Measurements from ENCODE around the gene CD226. TPM values are rescaled to one million over a fixed set of nuclear protein-coding genes. Genes with fewer than 3 reads are reported as not detected.
A peak's percentile ranks its signal among the peaks of the same experiment; 100 is the strongest.
"Not testable (repeated sequence)": the region's sequence is repeated elsewhere in the genome, so short reads cannot be mapped to it uniquely, and the experiment has no call there.

The CD226 gene
- total RNA-seq, 3 donors from 2014 or later, result 129 to 168 (median 129) TPM

- DNase-seq (no peak), ATAC-seq (peak in 1 of 2 donors; percentile 33)
- Mint-ChIP-seq H3K27me3 (ENCODE audit: low read depth) (no peaks in the 10 kb centered on the region), H3K36me3 (ENCODE audit: insufficient read depth) (peaks cover 37% of the 10 kb centered on the region), H3K4me1 (ENCODE audit: low read depth) (peaks cover 64% of the 10 kb centered on the region), H3K4me3 (no peak overlapping the region), H3K9me3 (no peaks in the 10 kb centered on the region)
Measured at GRCh38 chr18:69882965-69883668, 64.6 kb downstream of the CD226 start.

GRCh38 chr18:69880083-69880482 is 67.6 kb downstream of the CD226 start:
- Mint-ChIP-seq H3K27me3 (ENCODE audit: low read depth) (no peaks in the 10 kb centered on the region), H3K36me3 (ENCODE audit: insufficient read depth) (peaks cover 35% of the 10 kb centered on the region), H3K4me3 (no peak overlapping the region)

GRCh38 chr18:69879051-69879450 is 68.6 kb downstream of the CD226 start:
- Mint-ChIP-seq H3K36me3 (ENCODE audit: insufficient read depth) (peaks cover 37% of the 10 kb centered on the region), H3K4me1 (ENCODE audit: low read depth) (peaks cover 51% of the 10 kb centered on the region)
- ATAC-seq; DNase-seq; H3K4me3 Mint-ChIP-seq; H3K27me3 Mint-ChIP-seq (ENCODE audit: low read depth); H3K9me3 Mint-ChIP-seq: not testable (repeated sequence)

More at GRCh38 chr18:69880083-69880482, 67.6 kb downstream of the CD226 start:
- DNase-seq, result no peak
- ATAC-seq, result no peak
- Mint-ChIP-seq H3K9me3 (no peaks in the 10 kb centered on the region), H3K4me1 (ENCODE audit: low read depth) (peaks cover 53% of the 10 kb centered on the region)

GRCh38 chr18:69878213-69878933 is 69.3 kb downstream of the CD226 start:
- no peak for DNase-seq
- no peaks in the 10 kb centered on the region for H3K27me3 Mint-ChIP-seq (ENCODE audit: low read depth)
- H3K36me3 Mint-ChIP-seq (ENCODE audit: insufficient read depth), result peaks cover 38% of the 10 kb centered on the region
- ATAC-seq, result no peak
- H3K9me3 Mint-ChIP-seq, result no peaks in the 10 kb centered on the region
- H3K4me1 Mint-ChIP-seq (ENCODE audit: low read depth), result peaks cover 47% of the 10 kb centered on the region
- no peak overlapping the region for H3K4me3 Mint-ChIP-seq

- peak in 1 of 2 donors; percentile 18 for ATAC-seq
- H3K4me1 Mint-ChIP-seq (ENCODE audit: low read depth), result peaks cover 43% of the 10 kb centered on the region
- no peaks in the 10 kb centered on the region for H3K27me3 Mint-ChIP-seq (ENCODE audit: low read depth)
- H3K4me3 Mint-ChIP-seq, result no peak overlapping the region
- DNase-seq, result no peak
- H3K36me3 Mint-ChIP-seq (ENCODE audit: insufficient read depth), result peaks cover 43% of the 10 kb centered on the region
- H3K9me3 Mint-ChIP-seq, result no peaks in the 10 kb centered on the region
Measured at GRCh38 chr18:69876490-69876889, 71.2 kb downstream of the CD226 start.

GRCh38 chr18:69874058-69874457 is 73.6 kb downstream of the CD226 start:
- H3K9me3 Mint-ChIP-seq, result no peaks in the 10 kb centered on the region
- H3K4me1 Mint-ChIP-seq (ENCODE audit: low read depth), result peaks cover 31% of the 10 kb centered on the region
- ATAC-seq (no peak), DNase-seq (no peak)
- peaks cover 38% of the 10 kb centered on the region for H3K36me3 Mint-ChIP-seq (ENCODE audit: insufficient read depth)
- no peaks in the 10 kb centered on the region for H3K27me3 Mint-ChIP-seq (ENCODE audit: low read depth)
- H3K4me3 Mint-ChIP-seq, result no peak overlapping the region

GRCh38 chr18:69872661-69873060 is 75.0 kb downstream of the CD226 start:
- no peak for ATAC-seq
- no peaks in the 10 kb centered on the region for H3K9me3 Mint-ChIP-seq
- peaks cover 36% of the 10 kb centered on the region for H3K36me3 Mint-ChIP-seq (ENCODE audit: insufficient read depth)
- H3K4me3 Mint-ChIP-seq, result no peak overlapping the region
- DNase-seq, result no peak
- H3K27me3 Mint-ChIP-seq (ENCODE audit: low read depth), result no peaks in the 10 kb centered on the region
- peaks cover 25% of the 10 kb centered on the region for H3K4me1 Mint-ChIP-seq (ENCODE audit: low read depth)

- H3K27me3 Mint-ChIP-seq (ENCODE audit: low read depth), result no peaks in the 10 kb centered on the region
- peaks cover 23% of the 10 kb centered on the region for H3K4me1 Mint-ChIP-seq (ENCODE audit: low read depth)
- H3K4me3 Mint-ChIP-seq, result no peak overlapping the region
- H3K9me3 Mint-ChIP-seq, result no peaks in the 10 kb centered on the region
- DNase-seq (no peak), ATAC-seq (no peak)
- peaks cover 41% of the 10 kb centered on the region for H3K36me3 Mint-ChIP-seq (ENCODE audit: insufficient read depth)
Measured at GRCh38 chr18:69871363-69871762, 76.3 kb downstream of the CD226 start.

- H3K9me3 Mint-ChIP-seq, result no peaks in the 10 kb centered on the region
- no peaks in the 10 kb centered on the region for H3K27me3 Mint-ChIP-seq (ENCODE audit: low read depth)
- no peak overlapping the region for H3K4me3 Mint-ChIP-seq
- no peak for ATAC-seq
- no peak for DNase-seq
- peaks cover 44% of the 10 kb centered on the region for H3K36me3 Mint-ChIP-seq (ENCODE audit: insufficient read depth)
- H3K4me1 Mint-ChIP-seq (ENCODE audit: low read depth), result peaks cover 21% of the 10 kb centered on the region
Measured at GRCh38 chr18:69870736-69871135, 76.9 kb downstream of the CD226 start.

GRCh38 chr18:69866212-69866611 is 81.5 kb downstream of the CD226 start:
- no peaks in the 10 kb centered on the region for H3K9me3 Mint-ChIP-seq
- H3K4me3 Mint-ChIP-seq, result no peak overlapping the region
- peaks cover 45% of the 10 kb centered on the region for H3K36me3 Mint-ChIP-seq (ENCODE audit: insufficient read depth)
- no peak for DNase-seq
- no peaks in the 10 kb centered on the region for H3K27me3 Mint-ChIP-seq (ENCODE audit: low read depth)
- peaks cover 9% of the 10 kb centered on the region for H3K4me1 Mint-ChIP-seq (ENCODE audit: low read depth)
- no peak for ATAC-seq

- ATAC-seq (no peak), DNase-seq (no peak)
- Mint-ChIP-seq H3K27me3 (ENCODE audit: low read depth) (no peaks in the 10 kb centered on the region), H3K4me1 (ENCODE audit: low read depth) (peaks cover 9% of the 10 kb centered on the region), H3K36me3 (ENCODE audit: insufficient read depth) (peaks cover 45% of the 10 kb centered on the region), H3K9me3 (no peaks in the 10 kb centered on the region), H3K4me3 (no peak overlapping the region)
Measured at GRCh38 chr18:69865776-69866175, 81.9 kb downstream of the CD226 start.

- not testable (repeated sequence) for H3K9me3 Mint-ChIP-seq; H3K4me3 Mint-ChIP-seq; DNase-seq; H3K4me1 Mint-ChIP-seq (ENCODE audit: low read depth); H3K27me3 Mint-ChIP-seq (ENCODE audit: low read depth)
- peaks cover 43% of the 10 kb centered on the region for H3K36me3 Mint-ChIP-seq (ENCODE audit: insufficient read depth)
- ATAC-seq, result peak in 1 of 2 donors; percentile 46
Measured at GRCh38 chr18:69864802-69865201, 82.9 kb downstream of the CD226 start.

- Mint-ChIP-seq H3K36me3 (ENCODE audit: insufficient read depth) (peaks cover 29% of the 10 kb centered on the region), H3K9me3 (no peaks in the 10 kb centered on the region), H3K4me3 (no peak overlapping the region), H3K4me1 (ENCODE audit: low read depth) (no peaks in the 10 kb centered on the region), H3K27me3 (ENCODE audit: low read depth) (no peaks in the 10 kb centered on the region)
- DNase-seq (no peak), ATAC-seq (no peak)
Measured at GRCh38 chr18:69858897-69859296, 88.8 kb downstream of the CD226 start.

GRCh38 chr18:69854455-69854854 is 93.2 kb downstream of the CD226 start:
- Mint-ChIP-seq H3K4me3 (no peak overlapping the region), H3K9me3 (no peaks in the 10 kb centered on the region), H3K27me3 (ENCODE audit: low read depth) (no peaks in the 10 kb centered on the region), H3K4me1 (ENCODE audit: low read depth) (no peaks in the 10 kb centered on the region), H3K36me3 (ENCODE audit: insufficient read depth) (peaks cover 24% of the 10 kb centered on the region)
- no peak for ATAC-seq
- DNase-seq, result no peak

- no peak for ATAC-seq
- Mint-ChIP-seq H3K4me1 (ENCODE audit: low read depth) (no peaks in the 10 kb centered on the region), H3K36me3 (ENCODE audit: insufficient read depth) (peaks cover 23% of the 10 kb centered on the region), H3K27me3 (ENCODE audit: low read depth) (no peaks in the 10 kb centered on the region), H3K9me3 (no peaks in the 10 kb centered on the region), H3K4me3 (no peak overlapping the region)
- no peak for DNase-seq
Measured at GRCh38 chr18:69853051-69853450, 94.6 kb downstream of the CD226 start.
